ENCODE data around the gene DR1. TPM values are rescaled to one million over a fixed set of nuclear protein-coding genes. Genes with fewer than 3 reads are reported as not detected.

The DR1 gene
- total and polyA plus RNA-seq, 2 of the 4 experiments (the other 2 are of a cell fraction), result 27.1 to 39.4 TPM

GRCh38 chr1:93331412-93331811 is 14.3 kb upstream of the DR1 start:
- no peaks in the 10 kb centered on the region for H3K27me3 ChIP-seq (ENCODE audit: control insufficient read depth, insufficient read depth, low read length)
- no peaks in the 10 kb centered on the region for H3K36me3 ChIP-seq (ENCODE audit: control insufficient read depth, insufficient read depth, low read length)
- no peaks in the 10 kb centered on the region for H4K20me1 ChIP-seq (ENCODE audit: insufficient read depth, low read length)
- H3K9me1 ChIP-seq (ENCODE audit: insufficient read depth, low read length), result peaks cover 15% of the 10 kb centered on the region
- ATAC-seq (ENCODE audit: low read depth), result peak; percentile 83
- no peak overlapping the region for H3K56ac ChIP-seq (ENCODE audit: extremely low read depth, insufficient read depth, low read length)
- POLR2A ChIA-PET (ENCODE audit: unreplicated experiment), result interaction anchor here (0.7 kb wide), 1 partner anchor 14 kb away, joined by 3 read pairs; no protein-coding TSS in a partner anchor
- peaks cover 10% of the 10 kb centered on the region for H3K4me1 ChIP-seq (ENCODE audit: control insufficient read depth, insufficient read depth, low read length)
- no peaks in the 10 kb centered on the region for H3K9me3 ChIP-seq (ENCODE audit: control insufficient read depth, insufficient read depth, low read length)
- H3K18ac ChIP-seq (ENCODE audit: low read depth, low read length), result no peak overlapping the region; the same call in 1 of the 2 replicates
- no peak overlapping the region for H2AK9ac ChIP-seq (replicated peaks; ENCODE audit: low read depth, low read length, poor library complexity)
- H2BK5ac ChIP-seq (ENCODE audit: low read depth, low read length, poor library complexity, severe bottlenecking), result peak overlapping the region; percentile 28
- H2AFZ ChIP-seq (replicated peaks; ENCODE audit: low read length, poor library complexity), result no peak overlapping the region
- no peak overlapping the region for H3K4me3 ChIP-seq (ENCODE audit: insufficient read depth, low read depth, low read length)
- CTCF ChIA-PET, result no interaction called here
- dilution Hi-C loops (cut with HindIII; ENCODE audit: low sequenced_read_pairs, unreplicated experiment), result no loop called here
- 100% methylated on average over 1 of the region's 2 CpGs; no CpG with 5 or more reads in 1 of the 2 experiments for WGBS, 2 experiments (ENCODE audit: extremely low coverage in 2 of 2, insufficient read length in 1 of 2)
- H3K9ac ChIP-seq (ENCODE audit: low read depth, low read length), result no peak overlapping the region
- H3K23ac ChIP-seq (ENCODE audit: low read depth, low read length), result 0 out of 2 replicates have a peak overlapping the region, but pooled peaks have one; percentile 72
- intact Hi-C loops (cut with micrococcal nuclease), result no loop called here
- no peak overlapping the region for H3K27ac ChIP-seq (ENCODE audit: insufficient read depth, low read length)
- in situ Hi-C loops (cut with MboI; ENCODE audit: low sequenced_read_pairs), result no loop called here
- H3K14ac ChIP-seq (replicated peaks; ENCODE audit: low read depth, low read length), result no peak overlapping the region; the same call in 1 of the 2 replicates
- H2BK15ac ChIP-seq (ENCODE audit: low read depth, low read length), result peak overlapping the region; percentile 12; the same call in 1 of the 3 replicates
- no peak overlapping the region for H4K5ac ChIP-seq (ENCODE audit: low read depth, low read length)
- H2AK5ac ChIP-seq (ENCODE audit: low read depth, low read length), result peak overlapping the region; percentile 72; the same call in 1 of the 2 replicates
- no peak overlapping the region; the same call in 1 of the 2 replicates for H3K4ac ChIP-seq (ENCODE audit: low read depth, low read length)
- H3K79me1 ChIP-seq (ENCODE audit: low read depth in 1 of 2, low read length in 2 of 2), result no peaks in the 10 kb centered on the region
- no peak for TF ChIP-seq NFE2L2 (IDR thresholded peaks at IDR 0.05; ENCODE audit: low read depth, low read length)
- 0 out of 2 replicates have a peak, but pooled peaks have one; percentile 5 for TF ChIP-seq CEBPB (IDR thresholded peaks at IDR 0.05; ENCODE audit: low read depth, low read length)
- BruUV-seq (replicated peaks), result no TSS peak
- H4K8ac ChIP-seq (ENCODE audit: low read depth in 2 of 2, low read length in 2 of 2), result no peak overlapping the region
- 0 out of 2 replicates have a peak overlapping the region, but pooled peaks have one; percentile 31 for H4K91ac ChIP-seq (ENCODE audit: insufficient read depth, low read depth, low read length)
- H2BK20ac ChIP-seq (ENCODE audit: low read depth, low read length), result 0 out of 2 replicates have a peak overlapping the region, but pooled peaks have one; percentile 53
- DNase-seq, result peak; percentile 69
- peak overlapping the region; percentile 53 for H2BK120ac ChIP-seq (ENCODE audit: low read depth, low read length)
- peak overlapping the region; percentile 40; the same call in 1 of the 2 replicates for H3K4me2 ChIP-seq (ENCODE audit: low read depth, low read length)
